LoVo (cell line): ENCODE data around the gene ANKRD63.

Experiments used
- DNase-seq: peaks from one replicate; pipeline ENCODE4 v3.0.0-alpha.2; 2016; ENCODE audit warnings: low spot score

The ANKRD63 gene

DNA sequence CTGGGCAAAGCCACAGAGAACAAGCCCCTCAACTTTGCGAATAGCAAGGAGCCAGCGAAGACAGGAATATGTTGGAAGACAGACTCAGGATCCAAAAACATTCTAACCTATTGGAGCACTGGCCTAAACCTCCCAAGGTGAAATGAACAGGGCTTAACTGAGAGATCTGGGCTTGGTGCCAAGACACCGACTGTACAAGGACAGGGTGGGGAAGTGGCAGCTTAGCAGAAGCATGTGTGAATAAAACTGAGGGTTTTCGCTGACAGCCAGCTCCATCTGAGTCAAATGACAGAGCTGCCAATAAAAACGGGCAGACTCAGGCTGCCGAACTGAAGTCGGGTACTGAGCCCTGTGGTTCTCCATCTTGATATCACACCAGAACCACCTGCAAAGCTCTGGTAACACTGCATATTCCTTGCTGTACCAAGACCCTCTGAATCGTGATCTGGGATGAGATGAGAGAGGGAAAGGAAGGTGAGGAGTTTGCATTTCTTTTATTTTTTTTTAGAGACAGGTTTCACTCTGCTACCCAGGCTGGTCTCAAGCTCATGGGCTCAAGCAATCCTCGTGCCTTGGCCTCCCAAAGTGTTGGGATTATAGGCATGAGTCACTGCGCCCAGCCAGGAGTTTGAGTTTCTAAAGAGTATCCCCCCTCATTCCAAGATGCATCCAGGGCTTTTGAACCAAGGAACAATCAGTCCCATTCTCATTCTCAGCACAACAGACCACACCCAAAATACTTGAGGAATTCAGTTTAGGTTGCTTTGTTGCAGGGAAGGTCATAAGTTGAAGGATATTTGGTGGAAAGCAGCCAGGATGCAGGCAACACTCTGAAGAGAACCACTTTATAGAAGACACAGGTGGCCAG is 30.9 kb upstream of the ANKRD63 start:
- DNase-seq: peak; percentile 86

DNA sequence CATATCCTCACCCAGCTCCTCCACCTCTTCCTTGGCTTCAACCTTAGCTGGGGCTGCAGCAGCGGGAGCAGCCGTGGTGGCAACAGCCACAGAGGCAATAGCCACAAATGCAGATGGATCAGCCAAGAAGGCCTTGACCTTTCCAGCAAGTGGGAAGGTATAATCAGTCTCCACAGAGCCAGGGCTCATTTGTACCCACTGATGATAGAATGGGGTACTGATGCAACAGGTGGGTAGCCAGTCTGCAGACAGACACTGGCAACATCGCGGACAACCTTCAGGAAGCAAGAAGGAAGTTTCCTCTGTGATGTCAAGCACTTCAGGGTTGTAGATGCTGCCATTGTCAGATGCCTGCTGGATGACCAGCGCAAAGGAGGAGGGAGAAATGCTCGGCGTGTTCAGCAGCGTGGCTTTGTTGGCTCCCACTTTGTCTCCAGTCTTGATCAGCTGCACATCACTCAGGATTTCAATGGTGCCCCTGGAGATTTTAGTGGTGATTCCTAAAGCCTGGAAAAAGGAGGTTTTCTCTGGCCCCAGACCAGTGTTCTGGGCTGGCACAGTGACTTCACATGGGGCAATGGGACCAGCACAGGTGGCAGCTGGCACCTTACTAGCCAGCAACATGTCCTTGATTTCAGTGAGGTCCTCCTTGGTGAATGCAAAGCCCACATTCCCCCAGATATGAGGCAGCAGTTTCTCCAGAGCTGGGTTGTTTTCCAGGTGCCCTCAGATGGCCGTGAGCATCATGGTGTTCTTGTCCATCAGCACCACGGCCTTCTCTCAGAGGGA is 29.7 kb upstream of the ANKRD63 start:
- DNase-seq: no peak

DNA sequence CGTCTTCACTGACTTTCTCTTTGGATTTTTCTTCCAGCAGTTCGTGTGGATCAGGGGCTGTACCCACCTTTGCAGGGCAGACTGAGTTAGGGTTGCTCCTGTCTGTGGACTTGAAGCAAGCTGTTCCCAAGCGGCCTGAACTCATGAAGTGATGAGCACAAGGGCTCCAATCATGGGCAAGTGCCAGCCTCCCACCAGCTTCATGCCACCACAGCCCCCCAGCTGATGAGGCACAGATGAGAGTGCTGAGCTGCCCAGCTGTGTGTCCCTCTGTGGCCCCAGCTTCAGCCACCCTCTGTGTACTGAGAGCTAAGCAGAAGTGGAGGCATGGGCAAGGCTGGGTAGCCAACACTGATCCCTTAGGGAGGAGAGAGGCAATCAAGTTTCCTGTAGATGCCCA is 28.1 kb upstream of the ANKRD63 start:
- DNase-seq: no peak

DNA sequence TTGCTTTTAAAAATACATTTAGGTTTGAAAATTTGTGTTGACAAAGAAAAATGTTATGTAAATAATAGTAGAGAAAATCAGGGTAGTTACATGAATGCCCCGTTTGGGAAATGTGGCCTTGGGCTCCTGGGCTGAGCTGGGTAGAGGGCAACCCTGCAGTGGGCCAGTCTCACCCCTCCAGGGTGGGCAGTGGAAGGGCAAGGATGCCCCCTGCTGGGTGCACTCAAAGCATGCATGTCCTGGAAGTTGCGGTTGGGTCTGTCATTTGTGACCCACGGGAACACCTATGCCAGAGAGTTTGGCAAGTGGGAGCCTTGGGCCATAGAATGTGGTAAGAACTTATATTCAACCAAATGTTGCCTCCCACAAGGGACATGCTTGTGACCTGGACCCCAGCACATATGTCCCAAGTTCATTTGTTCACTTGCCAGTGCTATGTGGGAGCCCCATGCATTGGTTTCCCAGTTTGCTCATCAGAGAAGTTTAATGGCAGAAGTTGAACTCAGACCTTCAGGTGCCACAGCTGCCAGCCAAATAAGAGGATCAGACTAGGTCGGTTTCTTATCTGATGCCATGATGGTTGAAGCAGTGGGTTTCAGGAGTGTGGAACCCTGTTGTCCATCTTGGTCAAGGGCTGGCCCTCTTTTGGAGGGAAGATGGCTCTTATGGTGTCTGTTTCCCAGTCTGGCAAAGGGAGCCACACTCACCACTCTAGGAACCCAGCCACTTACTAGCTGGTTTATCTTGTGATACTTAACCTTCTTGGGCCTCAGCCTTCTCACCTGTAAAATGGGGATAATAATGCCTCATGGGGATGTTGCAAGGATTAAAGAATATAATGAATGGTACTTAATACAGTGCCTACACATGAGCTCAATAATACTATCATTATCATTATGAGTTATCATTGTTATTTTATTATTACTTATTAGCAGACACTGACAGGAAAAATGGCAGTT is 27.4 kb upstream of the ANKRD63 start:
- DNase-seq: peak; percentile 27

DNA sequence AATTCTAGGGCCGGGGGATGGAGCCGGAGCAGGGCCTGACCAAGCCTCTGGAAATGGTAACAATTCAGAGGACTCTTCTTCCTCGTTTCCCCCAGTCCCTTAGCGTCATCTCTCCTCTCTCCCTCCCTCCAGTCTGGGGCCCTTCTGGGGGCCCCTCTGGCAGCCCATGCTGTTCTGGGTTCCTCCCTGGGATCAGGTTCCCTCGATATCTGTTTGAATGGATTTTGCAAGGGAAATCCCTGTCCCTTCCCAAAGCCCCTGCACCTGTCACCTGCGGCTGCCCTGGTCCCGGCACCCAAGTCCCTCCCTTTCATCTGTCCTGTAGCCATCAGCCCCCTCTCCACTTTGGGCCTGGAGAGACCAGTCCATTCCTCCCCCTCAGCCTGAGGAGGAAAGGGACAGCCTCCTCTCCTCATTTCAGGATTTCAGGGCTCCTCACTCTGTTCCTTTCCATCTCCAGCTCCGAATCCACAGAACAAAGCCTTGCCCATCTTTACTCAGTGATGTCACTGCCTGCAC is 26.5 kb upstream of the ANKRD63 start:
- no peak for DNase-seq

DNA sequence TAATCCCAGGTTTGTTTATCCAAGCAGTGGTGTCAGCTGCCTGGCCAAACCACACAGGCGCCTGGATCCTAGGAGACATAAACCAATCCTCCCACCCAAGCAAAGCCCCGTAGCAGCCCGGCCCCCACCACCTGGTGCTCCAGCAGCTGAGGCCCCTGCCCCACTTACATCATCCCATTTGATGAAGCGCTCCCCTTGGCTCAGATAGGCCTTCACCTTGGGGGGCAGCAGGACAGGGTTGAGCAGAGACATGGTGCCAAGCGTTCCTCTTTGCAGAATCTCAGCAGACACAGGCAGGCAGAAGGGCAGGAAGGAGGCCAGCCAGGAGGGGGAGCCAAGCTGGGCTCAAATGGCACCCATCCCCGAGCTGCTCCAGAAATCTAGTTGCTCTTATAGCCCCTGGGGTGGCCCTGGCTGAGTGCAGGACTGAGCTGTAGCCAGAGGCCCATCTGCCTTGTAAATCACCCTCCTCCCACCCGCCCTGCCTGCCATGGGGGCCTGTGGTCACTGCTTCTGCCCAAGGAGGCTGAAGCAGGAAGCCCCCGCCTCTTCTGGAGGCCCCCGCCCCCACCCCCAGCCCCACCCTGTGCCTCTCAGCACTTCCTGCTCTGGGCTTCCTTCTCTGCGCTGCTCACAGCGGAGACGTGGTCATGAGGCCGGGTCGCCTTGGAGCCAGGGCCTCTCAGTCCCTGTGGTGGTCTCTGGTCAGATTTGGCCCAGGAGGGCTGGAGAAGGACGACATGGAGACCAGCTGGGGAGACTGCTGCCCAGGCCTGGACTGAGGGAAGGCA is 24.8 kb upstream of the ANKRD63 start, which contains the start of gene PLCB2:
TSS of gene PLCB2 (minus strand) at position 515 of the 791 bp plus-strand sequence. CDS start at position 252, 263 bp downstream.
- DNase-seq: no peak

DNA sequence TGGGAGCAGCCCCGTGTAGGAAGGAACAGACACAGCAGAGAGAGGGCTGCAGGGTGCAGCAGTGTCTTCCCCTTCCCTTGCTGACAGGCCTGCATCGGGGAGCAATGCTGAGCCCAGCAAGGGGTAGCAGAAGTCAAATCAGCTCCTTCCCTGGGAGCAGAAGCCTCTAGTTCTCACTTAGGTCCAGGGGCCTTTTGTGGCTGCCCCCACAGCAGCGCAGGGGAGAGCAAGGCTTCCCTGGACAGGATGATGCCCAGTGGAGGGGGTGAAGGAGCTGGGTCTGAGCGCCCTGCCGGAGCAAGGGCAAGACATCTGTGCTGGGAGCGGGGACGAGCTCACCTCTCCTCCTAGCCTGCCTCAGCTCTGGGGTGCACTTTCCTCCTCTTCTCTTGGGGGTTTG is 24.0 kb upstream of the ANKRD63 start:
- no peak for DNase-seq

DNA sequence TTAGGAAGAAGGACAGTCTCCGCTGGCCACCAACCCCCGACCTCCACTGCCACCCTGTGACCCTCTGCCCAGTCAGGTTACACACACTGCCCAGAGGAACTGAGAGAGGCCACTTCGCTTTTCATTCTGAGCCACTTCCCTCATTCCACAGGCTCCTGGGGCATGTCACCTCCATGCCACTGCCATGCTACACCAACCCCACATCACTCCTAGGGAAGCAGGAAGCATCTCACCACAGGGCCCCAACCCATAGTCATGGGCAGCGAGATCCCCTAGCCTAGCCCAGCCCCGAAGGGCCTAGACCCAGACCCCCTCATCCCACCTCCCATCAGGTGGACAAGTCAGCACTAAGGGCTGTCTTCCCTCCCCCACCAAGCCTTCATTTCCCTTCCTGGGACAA is 23.5 kb upstream of the ANKRD63 start:
- no peak for DNase-seq

DNA sequence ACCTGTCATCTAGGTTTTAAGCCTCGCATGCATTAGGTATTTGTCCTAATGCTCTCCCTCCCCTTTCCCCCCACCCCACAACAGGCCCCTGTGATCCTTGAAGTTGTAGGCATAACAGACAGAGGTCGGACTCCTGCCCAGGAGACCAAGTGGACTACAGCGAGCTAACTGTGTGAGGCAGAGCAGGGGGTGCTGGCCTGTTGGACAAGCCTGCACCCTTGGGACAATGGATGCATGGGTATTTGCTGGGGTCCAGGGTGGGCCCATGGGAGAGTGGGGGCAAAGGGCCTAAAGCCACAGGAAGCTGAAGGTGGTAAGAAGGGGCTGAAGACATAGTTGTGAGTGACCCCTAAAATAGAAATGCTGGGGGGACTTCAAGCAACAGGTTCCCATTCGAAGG is 22.4 kb upstream of the ANKRD63 start:
- DNase-seq: no peak

DNA sequence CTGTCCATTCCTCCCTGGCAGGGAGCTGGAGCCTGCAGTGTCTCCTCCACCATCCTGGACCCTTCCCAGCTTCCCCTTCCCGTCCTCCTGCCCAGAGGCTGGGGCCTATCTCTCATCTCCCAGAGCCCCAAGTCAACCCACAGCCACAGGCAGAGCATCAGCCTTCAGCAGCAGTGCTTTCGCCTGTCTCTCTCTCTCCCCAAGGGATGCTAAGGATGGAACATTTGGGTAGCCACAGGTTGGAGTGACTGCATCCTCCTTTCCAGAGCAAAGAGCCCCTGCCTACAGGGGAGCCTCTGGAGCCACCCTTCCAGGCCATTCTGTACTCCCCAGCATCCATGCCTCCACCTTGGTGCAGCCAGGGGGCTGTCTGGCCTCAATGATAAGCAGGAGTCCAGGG is 20.7 kb upstream of the ANKRD63 start:
- DNase-seq: no peak

DNA sequence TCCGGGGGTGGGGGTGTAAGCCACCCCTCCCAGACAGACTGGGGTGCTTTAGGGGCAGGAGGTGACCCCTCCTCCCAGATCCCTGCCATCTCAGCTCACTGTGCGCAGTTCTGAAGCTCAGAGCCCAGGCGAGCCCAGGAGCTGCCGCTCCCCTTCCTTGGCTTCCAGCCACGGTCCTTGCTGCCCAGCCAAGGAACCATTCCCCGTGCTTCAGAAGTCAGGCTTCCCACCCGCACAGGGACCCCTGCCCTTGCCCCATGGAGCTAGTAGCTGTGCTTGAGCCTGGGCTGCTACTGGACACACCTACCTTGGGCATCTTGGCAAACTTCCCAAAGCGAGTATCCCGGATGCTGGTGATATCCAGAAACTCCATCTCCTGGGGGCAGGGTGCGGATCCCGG is 20.1 kb upstream of the ANKRD63 start:
- DNase-seq: no peak

DNA sequence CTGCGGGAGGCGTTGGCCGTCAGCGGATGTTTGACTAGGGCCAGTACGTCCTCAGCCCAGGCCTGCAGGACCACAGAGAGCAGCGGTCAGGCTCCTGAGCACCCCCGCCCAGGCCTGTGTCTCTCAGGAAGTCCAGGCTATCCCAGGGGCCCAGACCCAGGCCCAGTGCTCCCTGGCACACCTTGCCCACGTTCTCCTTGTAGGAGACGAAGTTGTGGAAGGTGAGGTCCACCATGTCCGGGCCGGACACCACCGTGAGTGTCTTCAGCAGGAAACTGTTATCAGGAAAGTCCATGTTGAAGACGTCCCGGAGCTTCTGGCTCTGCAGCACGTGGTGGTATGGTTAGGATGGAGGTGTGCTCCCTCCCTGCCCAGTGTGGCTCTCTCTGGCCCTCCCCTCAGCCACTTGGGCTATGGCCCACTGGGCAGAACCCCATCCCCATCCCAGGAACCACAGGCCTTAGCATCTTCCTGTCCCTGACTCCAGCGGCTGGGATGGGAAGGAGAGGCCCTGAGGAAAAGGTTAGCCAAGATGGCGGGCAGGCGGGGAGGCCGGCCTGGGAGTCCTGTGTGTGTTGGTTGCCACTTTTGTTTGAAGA is 19.5 kb upstream of the ANKRD63 start:
- no peak for DNase-seq

DNA sequence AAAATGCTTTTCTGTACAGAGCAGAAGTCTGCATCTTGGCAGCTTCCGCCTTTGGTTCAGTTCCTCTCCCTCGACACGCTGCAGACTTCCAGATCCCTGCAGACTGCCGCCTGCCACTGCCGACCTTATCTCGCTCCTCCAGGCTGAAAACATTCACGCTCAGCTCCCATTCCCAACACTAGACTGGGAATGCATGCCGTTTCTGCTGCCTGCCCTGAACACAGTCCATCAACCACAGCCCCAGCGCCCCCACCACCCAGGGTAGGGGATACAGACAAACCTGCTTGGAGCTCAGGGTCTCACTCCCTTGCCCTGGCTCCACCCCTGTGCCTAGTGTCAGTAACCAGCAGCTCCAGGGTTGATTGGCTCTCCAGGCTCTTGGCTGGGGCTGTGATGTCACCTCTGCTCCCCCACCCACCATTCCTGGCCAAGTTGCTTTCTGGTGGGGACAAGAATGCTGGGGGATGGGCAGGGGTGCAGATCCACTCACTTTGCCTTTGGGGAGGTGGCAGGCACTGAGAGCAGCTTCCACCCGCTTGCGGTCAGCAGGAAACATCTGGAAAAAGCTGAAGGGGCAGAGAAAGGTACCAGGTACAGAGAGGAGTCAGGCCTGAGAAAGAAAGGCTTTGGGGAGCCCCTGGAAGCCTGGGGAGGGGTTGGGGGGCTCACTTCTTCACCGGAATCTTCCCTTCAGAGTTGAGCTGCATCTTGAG is 18.8 kb upstream of the ANKRD63 start:
- no peak for DNase-seq

DNA sequence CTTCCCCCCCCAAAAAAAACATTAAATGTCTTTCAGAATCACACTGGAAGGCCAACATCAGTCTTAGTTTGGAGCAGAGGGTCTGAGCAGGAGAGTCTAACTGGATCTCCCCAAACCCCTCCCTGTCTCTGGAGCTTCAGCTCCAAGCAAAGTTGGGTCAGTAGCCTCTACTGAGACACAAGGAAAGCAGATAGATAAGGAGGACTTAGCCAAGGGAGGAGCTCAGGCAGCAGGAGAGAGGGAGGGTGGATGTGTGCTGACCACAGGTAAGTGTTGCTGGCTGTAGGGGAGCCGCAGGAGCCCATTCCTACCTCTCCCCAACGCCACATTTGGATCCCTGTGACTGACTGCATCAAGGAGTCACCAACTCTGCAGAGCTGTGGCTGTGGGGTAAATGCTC is 17.9 kb upstream of the ANKRD63 start:
- no peak for DNase-seq

DNA sequence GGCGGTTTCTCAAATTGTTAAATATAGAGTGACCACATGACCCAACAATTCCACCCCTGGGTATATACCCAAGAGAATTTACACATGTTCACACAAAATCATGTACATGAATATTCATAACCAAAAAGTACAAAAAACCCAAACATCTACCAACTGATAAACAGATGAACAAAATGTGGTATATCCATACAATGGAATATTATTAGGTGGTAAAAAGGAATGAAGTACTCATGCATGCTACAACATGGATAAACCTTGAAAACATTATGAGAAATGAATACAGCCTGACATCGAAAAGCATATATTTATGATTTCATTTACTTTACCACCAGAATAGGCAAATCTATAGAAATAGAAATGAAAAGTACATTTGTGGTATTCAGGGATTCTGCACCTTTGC is 17.5 kb upstream of the ANKRD63 start:
- no peak for DNase-seq

DNA sequence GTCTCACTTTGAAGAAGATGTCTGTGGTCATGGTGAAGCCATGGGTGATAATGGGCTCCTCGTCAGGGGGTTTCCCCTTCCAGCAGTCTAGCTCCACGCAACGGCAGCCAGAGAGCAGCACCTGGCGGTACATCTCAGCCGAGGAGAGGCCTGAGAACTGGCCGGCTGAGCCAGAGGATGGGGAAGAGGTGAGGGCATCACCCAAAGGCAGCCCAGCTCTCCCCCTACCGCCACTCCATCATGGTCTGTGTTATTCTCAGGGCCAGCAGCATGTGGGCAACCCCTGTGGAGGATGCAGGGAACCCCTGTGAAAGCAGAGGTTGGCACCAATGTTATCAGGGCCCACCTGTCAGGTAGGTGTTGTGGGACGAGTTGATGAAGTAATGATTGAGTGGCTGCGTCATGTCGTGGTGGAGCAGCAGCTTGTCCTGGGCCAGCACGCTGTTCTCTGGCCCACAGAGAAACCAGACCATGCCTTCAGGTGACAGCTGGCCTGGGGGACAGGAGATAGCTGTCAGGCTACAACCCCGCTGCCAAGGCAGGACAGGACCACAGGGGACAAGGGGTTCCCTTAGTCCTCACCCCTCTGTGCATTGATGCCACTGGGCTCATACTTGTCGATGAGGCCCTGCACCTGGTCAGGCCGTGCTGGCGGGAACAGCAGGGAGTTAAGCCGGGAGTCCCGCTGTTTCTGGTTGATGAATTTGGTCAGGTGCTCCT is 15.5 kb upstream of the ANKRD63 start:
- no peak for DNase-seq

DNA sequence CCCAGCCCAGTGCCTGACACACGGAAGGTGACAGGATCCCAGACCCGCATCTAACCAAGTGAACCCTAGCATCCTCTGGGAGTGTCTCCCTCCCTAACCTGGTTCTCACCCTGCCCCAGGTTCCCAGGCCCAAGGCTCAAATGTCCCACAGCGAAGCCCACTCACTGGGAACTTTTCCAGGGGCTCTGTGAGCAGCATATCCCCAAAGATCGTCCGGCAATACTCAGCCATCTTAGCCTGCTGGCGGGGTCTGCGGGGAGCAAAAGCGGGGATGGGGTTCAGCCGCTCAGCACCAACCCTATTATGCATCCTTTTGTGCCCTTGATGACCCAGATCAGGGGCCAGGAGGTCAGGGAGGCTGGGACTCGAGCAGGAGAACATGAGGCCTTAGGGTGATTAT is 14.5 kb upstream of the ANKRD63 start:
- no peak for DNase-seq

DNA sequence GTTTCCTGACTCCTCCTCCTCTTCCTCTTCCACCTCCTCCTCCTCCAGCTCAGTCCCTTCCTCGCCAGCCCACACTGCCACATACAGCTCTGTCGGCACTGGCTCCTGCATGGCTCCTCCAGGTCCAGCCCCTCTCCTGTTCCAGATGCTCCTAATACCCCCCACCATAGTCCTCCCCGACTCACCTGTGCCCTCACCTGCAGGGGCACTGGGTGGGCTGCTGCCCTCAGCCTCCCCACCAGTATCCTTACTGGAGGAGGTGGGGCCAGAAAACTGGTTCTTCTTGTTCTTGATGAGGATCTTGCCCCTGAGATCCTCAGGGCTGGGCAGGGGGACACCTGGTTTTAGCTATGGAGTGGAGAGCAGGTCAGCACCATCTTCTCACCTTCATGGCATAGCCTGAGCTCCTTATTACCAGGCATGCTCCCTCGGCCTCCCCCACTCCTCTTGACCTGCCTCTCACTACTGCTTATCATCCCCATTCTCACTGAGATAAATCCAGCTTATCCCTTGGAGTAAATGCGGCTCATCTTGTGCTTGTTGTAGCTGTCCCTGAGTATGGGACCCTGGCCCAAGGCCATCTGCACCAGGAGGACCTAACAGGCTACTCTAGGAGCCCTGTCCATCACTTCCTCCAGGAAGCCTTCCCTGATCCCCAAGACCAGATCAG is 13.8 kb upstream of the ANKRD63 start:
- no peak for DNase-seq
